Activated T-helper 17 cell treated with anti-CD3 and anti-CD28 coated beads, Interleukin-2, amount 50 U/mL, for 72 hours (primary cell): ENCODE results near the gene ADAMTS8. TPM values are rescaled to one million over a fixed set of nuclear protein-coding genes. Genes with fewer than 3 reads are reported as not detected.

Experiments
- ATAC-seq: fragments of 150-1000 bp; cut with Tn5 transposase; replicated peaks from 2 replicates; pipeline ENCODE4 v1.10.0; 2021; ENCODE audit warnings: mild to moderate bottlenecking, moderate library complexity
- H3K27ac Mint-ChIP-seq: one replicate; pipeline ENCODE4 v1.8.0; 2022; ENCODE audit warnings: mixed read lengths
- H3K27me3 Mint-ChIP-seq: one replicate; pipeline ENCODE4 v1.8.0; 2022; ENCODE audit warnings: mixed read lengths
- H3K36me3 Mint-ChIP-seq: one replicate; pipeline ENCODE4 v1.8.0; 2022; ENCODE audit warnings: low read depth, mild to moderate bottlenecking, mixed read lengths
- H3K4me1 Mint-ChIP-seq: one replicate; pipeline ENCODE4 v1.8.0; 2022; ENCODE audit warnings: mixed read lengths
- H3K4me3 Mint-ChIP-seq: one replicate; pipeline ENCODE4 v1.8.0; 2022; ENCODE audit warnings: mild to moderate bottlenecking, mixed read lengths
- H3K9me3 Mint-ChIP-seq: one replicate; pipeline ENCODE4 v1.8.0; 2022; ENCODE audit warnings: mixed read lengths
- total RNA-seq, 2 donors: library from RNA; stranded (reverse); gene quantifications; one replicate each; pipeline ENCODE4 v1.2.3, GENCODE V29; 2022

The ADAMTS8 gene
- total RNA-seq, 2 donors from 2014 or later, result not detected

DNA sequence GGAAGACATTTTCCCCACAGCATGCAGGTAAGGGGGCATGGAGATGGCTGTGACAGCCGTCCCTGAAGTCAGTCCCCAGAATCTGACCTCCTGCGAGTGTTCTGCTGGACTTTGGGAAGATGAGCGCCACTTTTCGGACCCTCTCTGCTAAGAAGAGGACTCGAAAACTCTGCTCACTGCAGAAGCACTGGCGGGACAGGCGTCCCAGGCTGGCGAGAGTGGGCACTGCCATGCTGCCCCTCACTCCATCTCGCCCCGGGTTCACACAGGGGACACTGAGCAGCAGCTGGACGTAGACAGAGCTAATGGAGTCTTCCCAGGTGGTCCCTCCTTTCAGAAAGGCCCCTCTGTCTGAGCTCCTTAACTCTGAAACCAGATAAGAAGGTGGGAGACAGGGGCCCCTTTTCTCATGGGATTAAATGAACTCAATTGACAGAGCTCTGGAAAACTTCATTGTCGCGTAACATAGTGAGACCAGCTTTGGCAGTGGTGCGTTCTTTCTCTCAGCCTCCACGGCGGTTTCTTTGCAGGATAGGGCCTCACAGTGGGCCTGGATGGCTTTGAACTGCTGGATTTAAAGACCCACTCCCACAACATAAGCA lies 4.8 kb downstream of the ADAMTS8 start:
- Mint-ChIP-seq H3K27me3 (peaks cover 30% of the 10 kb centered on the region), H3K36me3 (peaks cover 2% of the 10 kb centered on the region), H3K9me3 (no peaks in the 10 kb centered on the region), H3K27ac (no peak overlapping the region), H3K4me1 (peaks cover 3% of the 10 kb centered on the region), H3K4me3 (no peak overlapping the region)
- no peak for ATAC-seq

- H3K27me3 Mint-ChIP-seq, result peaks cover 27% of the 10 kb centered on the region
- no peaks in the 10 kb centered on the region for H3K36me3 Mint-ChIP-seq
- H3K9me3 Mint-ChIP-seq, result no peaks in the 10 kb centered on the region
- no peak for ATAC-seq
- peaks cover 3% of the 10 kb centered on the region for H3K4me1 Mint-ChIP-seq
- no peak overlapping the region for H3K4me3 Mint-ChIP-seq
- H3K27ac Mint-ChIP-seq, result no peak overlapping the region
Measured at GRCh38 chr11:130422251-130422995, 6.0 kb downstream of the ADAMTS8 start.

- Mint-ChIP-seq H3K27ac (no peak overlapping the region), H3K4me1 (no peaks in the 10 kb centered on the region), H3K9me3 (no peaks in the 10 kb centered on the region), H3K27me3 (peaks cover 21% of the 10 kb centered on the region), H3K36me3 (no peaks in the 10 kb centered on the region), H3K4me3 (no peak overlapping the region)
- no peak for ATAC-seq
Measured at GRCh38 chr11:130421697-130422096, 6.7 kb downstream of the ADAMTS8 start.

GRCh38 chr11:130421199-130421585 lies 7.2 kb downstream of the ADAMTS8 start:
- Mint-ChIP-seq H3K9me3 (no peaks in the 10 kb centered on the region), H3K4me1 (no peaks in the 10 kb centered on the region)

GRCh38 chr11:130420478-130421198 lies 7.8 kb downstream of the ADAMTS8 start:
- H3K27ac Mint-ChIP-seq, result no peak overlapping the region
- H3K4me1 Mint-ChIP-seq, result no peaks in the 10 kb centered on the region
- no peaks in the 10 kb centered on the region for H3K36me3 Mint-ChIP-seq
- H3K9me3 Mint-ChIP-seq, result no peaks in the 10 kb centered on the region
- H3K4me3 Mint-ChIP-seq, result no peak overlapping the region
- no peak for ATAC-seq
- peaks cover 20% of the 10 kb centered on the region for H3K27me3 Mint-ChIP-seq

More at GRCh38 chr11:130421199-130421585, 7.2 kb downstream of the ADAMTS8 start:
- H3K4me3 Mint-ChIP-seq, result no peak overlapping the region
- no peak for ATAC-seq
- H3K36me3 Mint-ChIP-seq, result no peaks in the 10 kb centered on the region
- no peak overlapping the region for H3K27ac Mint-ChIP-seq
- peaks cover 20% of the 10 kb centered on the region for H3K27me3 Mint-ChIP-seq

GRCh38 chr11:130418756-130419155 lies 9.7 kb downstream of the ADAMTS8 start:
- Mint-ChIP-seq H3K36me3 (no peaks in the 10 kb centered on the region), H3K9me3 (no peaks in the 10 kb centered on the region), H3K27me3 (peaks cover 14% of the 10 kb centered on the region), H3K4me1 (no peaks in the 10 kb centered on the region), H3K27ac (no peak overlapping the region), H3K4me3 (no peak overlapping the region)
- no peak for ATAC-seq

DNA sequence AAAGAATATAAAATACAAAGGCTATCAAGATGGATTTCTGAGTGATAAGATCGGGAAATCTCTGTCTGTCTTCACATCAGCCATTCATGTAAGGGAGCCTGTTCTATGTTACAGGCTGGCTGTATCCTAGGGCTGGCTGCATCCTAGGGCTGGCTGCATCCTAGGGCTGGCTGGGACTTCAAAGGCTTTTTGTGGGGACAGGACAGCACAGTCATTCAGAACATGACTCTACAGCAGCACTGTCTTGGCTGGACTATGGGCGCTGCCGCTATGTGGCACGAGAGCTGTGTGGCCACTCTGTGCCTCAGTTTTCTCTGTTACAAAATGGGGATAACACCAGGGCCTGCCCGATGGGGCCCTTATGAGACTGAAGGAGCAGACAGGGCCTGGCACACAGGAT lies 10.2 kb downstream of the ADAMTS8 start:
- ATAC-seq, result no peak
- no peak overlapping the region for H3K4me3 Mint-ChIP-seq
- H3K27me3 Mint-ChIP-seq, result peaks cover 14% of the 10 kb centered on the region
- no peaks in the 10 kb centered on the region for H3K4me1 Mint-ChIP-seq
- no peak overlapping the region for H3K27ac Mint-ChIP-seq
- no peaks in the 10 kb centered on the region for H3K9me3 Mint-ChIP-seq
- no peaks in the 10 kb centered on the region for H3K36me3 Mint-ChIP-seq

DNA sequence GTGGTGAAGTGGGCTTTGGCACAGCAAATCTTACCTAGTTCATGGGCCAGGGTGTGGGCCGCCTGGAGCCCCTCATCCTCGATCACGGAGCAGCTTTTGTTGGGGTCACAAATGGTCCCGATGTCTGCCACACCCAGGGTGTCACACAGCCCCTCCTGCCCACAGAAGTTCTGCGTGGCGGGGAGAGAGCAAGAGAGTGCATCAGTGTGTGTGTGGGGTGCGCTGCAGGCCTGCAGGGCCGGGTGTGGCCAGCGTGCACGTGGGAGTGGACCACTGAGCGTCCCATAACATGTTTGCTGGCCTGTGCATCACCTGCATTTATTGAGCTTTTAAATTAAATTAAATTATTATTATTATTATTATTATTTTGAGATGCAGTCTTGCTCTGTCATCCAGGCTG lies 11.5 kb downstream of the ADAMTS8 start:
- no peaks in the 10 kb centered on the region for H3K36me3 Mint-ChIP-seq
- H3K4me3 Mint-ChIP-seq, result no peak overlapping the region
- H3K9me3 Mint-ChIP-seq, result no peaks in the 10 kb centered on the region
- H3K27me3 Mint-ChIP-seq, result peaks cover 12% of the 10 kb centered on the region
- no peak for ATAC-seq
- no peaks in the 10 kb centered on the region for H3K4me1 Mint-ChIP-seq
- no peak overlapping the region for H3K27ac Mint-ChIP-seq

DNA sequence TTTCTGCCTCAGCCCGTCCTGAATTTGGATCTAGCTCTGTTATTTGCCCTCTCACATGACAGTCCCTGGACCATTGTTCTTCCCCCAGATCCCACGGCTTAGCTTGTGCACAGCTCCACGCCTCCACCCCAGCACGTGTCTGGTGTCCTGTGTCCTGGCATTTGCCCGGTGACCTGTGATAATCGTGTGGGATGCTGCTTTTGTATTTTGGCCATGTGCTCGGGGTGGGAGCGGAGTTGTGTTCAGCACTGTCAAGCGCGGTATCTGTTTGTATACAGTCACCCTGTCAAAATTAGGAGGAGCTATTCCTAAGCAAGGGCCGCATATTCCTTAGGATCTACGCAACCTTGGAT lies 11.9 kb downstream of the ADAMTS8 start:
- no peak for ATAC-seq
- Mint-ChIP-seq H3K9me3 (no peaks in the 10 kb centered on the region), H3K4me1 (no peaks in the 10 kb centered on the region), H3K4me3 (no peak overlapping the region), H3K27me3 (peaks cover 13% of the 10 kb centered on the region), H3K36me3 (no peaks in the 10 kb centered on the region), H3K27ac (no peak overlapping the region)

- no peak for ATAC-seq
- Mint-ChIP-seq H3K27ac (no peak overlapping the region), H3K9me3 (no peaks in the 10 kb centered on the region), H3K36me3 (no peaks in the 10 kb centered on the region), H3K27me3 (peaks cover 13% of the 10 kb centered on the region), H3K4me1 (no peaks in the 10 kb centered on the region), H3K4me3 (no peak overlapping the region)
Measured at GRCh38 chr11:130415731-130416529, 12.5 kb downstream of the ADAMTS8 start.

DNA sequence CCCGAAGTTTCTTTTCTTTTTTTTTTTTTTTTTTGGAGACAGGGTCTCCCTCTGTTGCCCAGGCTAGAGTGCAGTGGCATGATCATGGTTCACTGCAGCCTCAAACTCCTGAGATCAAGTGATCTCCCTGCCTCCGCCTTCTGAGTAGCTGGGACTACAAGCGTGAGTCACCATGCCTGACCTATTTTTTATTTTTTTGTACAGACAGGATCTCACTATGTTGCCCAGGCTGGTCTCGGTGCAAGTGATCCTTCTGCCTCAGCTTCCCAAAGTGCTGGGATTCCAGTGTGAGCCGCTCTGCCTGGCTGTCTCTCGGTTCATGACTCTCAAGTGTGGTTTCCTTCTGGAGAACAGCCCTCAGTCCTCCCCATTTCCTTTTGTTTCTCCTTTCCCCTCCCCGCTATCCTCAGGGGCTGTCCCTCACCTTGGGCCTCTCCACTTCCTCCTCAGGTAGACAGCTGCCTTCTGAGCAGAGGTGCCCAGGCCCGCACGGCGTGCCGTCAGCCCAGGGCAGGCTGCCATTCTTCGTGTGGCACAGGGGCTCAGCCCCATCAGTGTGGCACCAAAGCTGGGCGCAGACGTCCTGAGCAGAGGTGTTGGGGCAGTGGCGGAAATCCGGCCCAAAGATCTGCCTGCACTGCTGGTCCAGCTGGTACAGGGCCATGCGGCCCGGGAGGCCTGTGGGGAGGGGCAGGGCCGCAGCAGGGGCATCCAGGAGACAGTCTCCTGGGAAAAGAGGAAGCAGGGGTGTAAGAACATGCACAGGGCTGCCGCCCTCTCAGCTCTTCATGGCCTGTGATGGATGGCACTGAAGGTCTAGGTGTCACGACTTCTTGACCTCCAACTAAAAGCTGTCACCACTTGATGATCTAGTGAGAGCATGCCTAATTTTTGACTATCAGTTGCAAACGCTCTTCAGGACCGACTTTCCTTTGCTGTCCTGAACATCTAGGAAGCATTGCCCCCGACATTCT lies 14.0 kb downstream of the ADAMTS8 start:
- no peaks in the 10 kb centered on the region for H3K36me3 Mint-ChIP-seq
- peaks cover 13% of the 10 kb centered on the region for H3K27me3 Mint-ChIP-seq
- no peaks in the 10 kb centered on the region for H3K4me1 Mint-ChIP-seq
- no peak overlapping the region for H3K27ac Mint-ChIP-seq
- H3K4me3 Mint-ChIP-seq, result no peak overlapping the region
- no peaks in the 10 kb centered on the region for H3K9me3 Mint-ChIP-seq
- no peak for ATAC-seq

DNA sequence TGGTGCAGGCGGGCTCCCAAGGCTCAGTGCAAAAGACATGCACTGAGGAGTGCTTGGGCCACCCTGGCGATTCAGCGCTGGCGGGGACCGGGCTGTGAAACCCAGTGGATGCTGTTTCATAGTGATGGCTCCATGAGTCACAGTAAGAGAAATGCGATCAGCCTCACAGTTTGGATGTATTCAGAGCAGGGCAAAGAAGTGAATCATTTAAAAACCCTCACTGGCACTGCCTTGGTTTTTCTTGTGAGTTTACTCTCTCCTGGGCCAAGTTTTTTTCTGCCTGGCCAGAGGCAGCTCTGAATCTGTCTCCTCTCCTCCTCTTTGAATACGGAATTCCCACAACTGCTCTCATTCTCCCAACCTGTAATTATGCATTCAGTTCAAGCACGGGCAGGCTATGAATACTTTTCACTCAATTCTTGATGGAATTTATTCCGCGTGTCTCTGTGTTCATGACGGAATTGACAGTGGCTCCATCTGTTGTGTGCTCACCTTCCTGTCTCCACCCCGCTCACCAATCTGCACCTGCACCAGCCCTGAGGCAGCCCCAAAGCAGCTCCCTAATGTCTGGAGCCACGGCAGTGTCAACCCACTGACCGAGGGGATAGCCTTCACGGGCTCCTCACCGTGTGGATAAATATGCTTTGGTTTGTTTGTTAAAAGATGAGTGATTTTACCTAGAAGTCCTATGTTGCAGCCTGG lies 14.9 kb downstream of the ADAMTS8 start:
- H3K4me1 Mint-ChIP-seq, result no peaks in the 10 kb centered on the region
- H3K4me3 Mint-ChIP-seq, result no peak overlapping the region
- no peak overlapping the region for H3K27ac Mint-ChIP-seq
- no peaks in the 10 kb centered on the region for H3K36me3 Mint-ChIP-seq
- no peaks in the 10 kb centered on the region for H3K9me3 Mint-ChIP-seq
- ATAC-seq, result peak; percentile 78
- peaks cover 14% of the 10 kb centered on the region for H3K27me3 Mint-ChIP-seq

DNA sequence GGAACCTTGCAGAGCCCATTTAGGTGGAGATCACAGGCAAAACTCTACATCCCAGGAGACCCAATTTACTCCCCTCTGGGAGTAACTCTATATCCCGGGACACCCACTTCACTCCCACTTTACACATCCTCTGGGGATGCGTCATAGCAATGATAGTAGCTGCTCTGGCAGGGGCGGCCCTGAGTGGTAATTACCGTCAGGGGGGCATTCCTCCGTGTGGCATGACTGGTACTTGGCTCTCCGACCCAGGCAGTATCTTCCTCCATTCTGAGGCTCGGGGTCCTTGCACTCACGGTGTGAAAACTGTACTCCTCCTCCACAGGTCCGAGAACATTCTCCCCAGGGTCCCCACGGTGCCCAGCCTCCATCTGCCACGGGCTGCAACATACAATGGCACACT lies 17.2 kb downstream of the ADAMTS8 start:
- no peaks in the 10 kb centered on the region for H3K4me1 Mint-ChIP-seq
- no peak overlapping the region for H3K4me3 Mint-ChIP-seq
- H3K9me3 Mint-ChIP-seq, result no peaks in the 10 kb centered on the region
- no peaks in the 10 kb centered on the region for H3K36me3 Mint-ChIP-seq
- no peak for ATAC-seq
- peaks cover 10% of the 10 kb centered on the region for H3K27me3 Mint-ChIP-seq
- no peak overlapping the region for H3K27ac Mint-ChIP-seq
